ENCODE results near the gene PPP3R2.

DNA sequence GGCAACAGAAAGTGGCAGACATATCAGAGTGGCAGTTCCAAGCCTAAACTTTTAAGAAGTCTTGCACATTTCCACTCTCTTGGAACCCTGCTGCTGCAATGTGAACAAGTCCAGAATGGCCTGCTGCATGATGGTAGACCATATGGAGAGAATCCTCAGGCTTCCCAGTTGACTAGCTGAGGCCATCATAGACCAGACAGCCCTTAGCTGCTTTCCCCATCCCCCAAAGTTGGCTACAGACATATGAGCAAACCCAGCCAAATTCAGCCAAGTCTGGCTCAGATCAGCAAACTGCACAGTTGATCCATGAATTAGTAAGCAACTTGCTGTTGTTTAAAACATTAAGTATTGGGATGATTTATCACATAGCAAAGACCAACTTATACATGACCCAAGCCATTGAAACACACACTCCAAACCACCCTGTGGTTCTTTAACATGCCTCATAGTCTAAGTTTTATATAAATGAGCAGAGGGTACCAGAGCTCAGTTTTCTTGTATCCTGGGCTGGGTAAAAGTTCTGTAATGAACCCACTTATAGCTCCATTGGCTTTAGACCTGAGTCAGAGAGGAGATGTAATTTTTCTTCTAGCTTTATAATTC, 19.9 kb downstream of the PPP3R2 start:
- TF ChIP-seq, protein P1, sequence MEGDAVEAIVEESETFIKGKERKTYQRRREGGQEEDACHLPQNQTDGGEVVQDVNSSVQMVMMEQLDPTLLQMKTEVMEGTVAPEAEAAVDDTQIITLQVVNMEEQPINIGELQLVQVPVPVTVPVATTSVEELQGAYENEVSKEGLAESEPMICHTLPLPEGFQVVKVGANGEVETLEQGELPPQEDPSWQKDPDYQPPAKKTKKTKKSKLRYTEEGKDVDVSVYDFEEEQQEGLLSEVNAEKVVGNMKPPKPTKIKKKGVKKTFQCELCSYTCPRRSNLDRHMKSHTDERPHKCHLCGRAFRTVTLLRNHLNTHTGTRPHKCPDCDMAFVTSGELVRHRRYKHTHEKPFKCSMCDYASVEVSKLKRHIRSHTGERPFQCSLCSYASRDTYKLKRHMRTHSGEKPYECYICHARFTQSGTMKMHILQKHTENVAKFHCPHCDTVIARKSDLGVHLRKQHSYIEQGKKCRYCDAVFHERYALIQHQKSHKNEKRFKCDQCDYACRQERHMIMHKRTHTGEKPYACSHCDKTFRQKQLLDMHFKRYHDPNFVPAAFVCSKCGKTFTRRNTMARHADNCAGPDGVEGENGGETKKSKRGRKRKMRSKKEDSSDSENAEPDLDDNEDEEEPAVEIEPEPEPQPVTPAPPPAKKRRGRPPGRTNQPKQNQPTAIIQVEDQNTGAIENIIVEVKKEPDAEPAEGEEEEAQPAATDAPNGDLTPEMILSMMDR (IDR thresholded peaks at IDR 0.05 in 2 of 3, conservative IDR thresholded peaks at IDR 0.05 in 1 of 3; ENCODE audit: borderline replicate concordance in 1 of 3, insufficient read depth in 1 of 3, low read depth in 2 of 3, low read length in 2 of 3) = no peak
- TF ChIP-seq EZH2 (IDR thresholded peaks at IDR 0.05) = no peak
- no peak for TF ChIP-seq ZBTB33 (IDR thresholded peaks at IDR 0.05; ENCODE audit: extremely low read depth, insufficient replicate concordance, low read length)
- no peak for TF ChIP-seq FOSL1 (IDR thresholded peaks at IDR 0.05; ENCODE audit: low read depth)
- TF ChIP-seq POLR2A (IDR thresholded peaks at IDR 0.05; ENCODE audit: borderline replicate concordance, extremely low read depth, insufficient read depth, insufficient read length) = no peak
- TF ChIP-seq ATF3 (IDR thresholded peaks at IDR 0.05) = no peak
- TF ChIP-seq EZH2phosphoT487 (IDR thresholded peaks at IDR 0.05; ENCODE audit: borderline replicate concordance) = no peak
- TF ChIP-seq, protein P2, sequence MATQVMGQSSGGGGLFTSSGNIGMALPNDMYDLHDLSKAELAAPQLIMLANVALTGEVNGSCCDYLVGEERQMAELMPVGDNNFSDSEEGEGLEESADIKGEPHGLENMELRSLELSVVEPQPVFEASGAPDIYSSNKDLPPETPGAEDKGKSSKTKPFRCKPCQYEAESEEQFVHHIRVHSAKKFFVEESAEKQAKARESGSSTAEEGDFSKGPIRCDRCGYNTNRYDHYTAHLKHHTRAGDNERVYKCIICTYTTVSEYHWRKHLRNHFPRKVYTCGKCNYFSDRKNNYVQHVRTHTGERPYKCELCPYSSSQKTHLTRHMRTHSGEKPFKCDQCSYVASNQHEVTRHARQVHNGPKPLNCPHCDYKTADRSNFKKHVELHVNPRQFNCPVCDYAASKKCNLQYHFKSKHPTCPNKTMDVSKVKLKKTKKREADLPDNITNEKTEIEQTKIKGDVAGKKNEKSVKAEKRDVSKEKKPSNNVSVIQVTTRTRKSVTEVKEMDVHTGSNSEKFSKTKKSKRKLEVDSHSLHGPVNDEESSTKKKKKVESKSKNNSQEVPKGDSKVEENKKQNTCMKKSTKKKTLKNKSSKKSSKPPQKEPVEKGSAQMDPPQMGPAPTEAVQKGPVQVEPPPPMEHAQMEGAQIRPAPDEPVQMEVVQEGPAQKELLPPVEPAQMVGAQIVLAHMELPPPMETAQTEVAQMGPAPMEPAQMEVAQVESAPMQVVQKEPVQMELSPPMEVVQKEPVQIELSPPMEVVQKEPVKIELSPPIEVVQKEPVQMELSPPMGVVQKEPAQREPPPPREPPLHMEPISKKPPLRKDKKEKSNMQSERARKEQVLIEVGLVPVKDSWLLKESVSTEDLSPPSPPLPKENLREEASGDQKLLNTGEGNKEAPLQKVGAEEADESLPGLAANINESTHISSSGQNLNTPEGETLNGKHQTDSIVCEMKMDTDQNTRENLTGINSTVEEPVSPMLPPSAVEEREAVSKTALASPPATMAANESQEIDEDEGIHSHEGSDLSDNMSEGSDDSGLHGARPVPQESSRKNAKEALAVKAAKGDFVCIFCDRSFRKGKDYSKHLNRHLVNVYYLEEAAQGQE (IDR thresholded peaks at IDR 0.05; ENCODE audit: low read depth) = no peak
- no peak for TF ChIP-seq SP1 (IDR thresholded peaks at IDR 0.05; ENCODE audit: low read depth)
- TF ChIP-seq ZNF274 (IDR thresholded peaks at IDR 0.05; ENCODE audit: low read depth, low read length) = no peak
- TF ChIP-seq YY1 (IDR thresholded peaks at IDR 0.05; ENCODE audit: extremely low read depth, insufficient replicate concordance, low read depth, low read length) = no peak

Data from HCT116 (cell line).